GM10847 (cell line): ENCODE results near the gene ABCA4.

Experiments
- POLR2A ChIP-seq: IDR thresholded peaks from 2 replicates; pipeline ENCODE4 v1.6.1; 2011; ENCODE audit not compliant: insufficient read length; ENCODE audit errors: extremely low read depth

ABCA4 gene

DNA sequence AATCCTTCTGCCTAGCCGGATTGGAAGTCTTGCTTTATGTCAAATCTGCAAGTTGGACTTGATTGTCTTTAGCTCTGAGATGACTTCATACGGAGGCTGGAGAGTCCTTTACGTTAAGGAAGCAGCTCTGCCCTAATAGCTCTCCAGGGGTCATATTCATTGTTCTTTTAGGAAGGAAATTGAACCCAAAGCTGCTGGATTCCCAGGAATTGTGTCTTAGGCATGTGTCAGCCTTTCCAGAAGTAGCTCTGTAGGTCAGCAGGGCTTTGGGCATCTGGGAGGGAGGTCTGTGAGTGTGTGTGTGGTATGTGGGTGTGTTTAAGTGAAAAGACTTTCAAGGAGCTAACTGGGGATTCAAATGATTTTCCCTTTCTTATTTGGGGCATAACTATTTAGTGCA lies 82.4 kb downstream of the ABCA4 start:
- TF ChIP-seq POLR2A, result no peak

DNA sequence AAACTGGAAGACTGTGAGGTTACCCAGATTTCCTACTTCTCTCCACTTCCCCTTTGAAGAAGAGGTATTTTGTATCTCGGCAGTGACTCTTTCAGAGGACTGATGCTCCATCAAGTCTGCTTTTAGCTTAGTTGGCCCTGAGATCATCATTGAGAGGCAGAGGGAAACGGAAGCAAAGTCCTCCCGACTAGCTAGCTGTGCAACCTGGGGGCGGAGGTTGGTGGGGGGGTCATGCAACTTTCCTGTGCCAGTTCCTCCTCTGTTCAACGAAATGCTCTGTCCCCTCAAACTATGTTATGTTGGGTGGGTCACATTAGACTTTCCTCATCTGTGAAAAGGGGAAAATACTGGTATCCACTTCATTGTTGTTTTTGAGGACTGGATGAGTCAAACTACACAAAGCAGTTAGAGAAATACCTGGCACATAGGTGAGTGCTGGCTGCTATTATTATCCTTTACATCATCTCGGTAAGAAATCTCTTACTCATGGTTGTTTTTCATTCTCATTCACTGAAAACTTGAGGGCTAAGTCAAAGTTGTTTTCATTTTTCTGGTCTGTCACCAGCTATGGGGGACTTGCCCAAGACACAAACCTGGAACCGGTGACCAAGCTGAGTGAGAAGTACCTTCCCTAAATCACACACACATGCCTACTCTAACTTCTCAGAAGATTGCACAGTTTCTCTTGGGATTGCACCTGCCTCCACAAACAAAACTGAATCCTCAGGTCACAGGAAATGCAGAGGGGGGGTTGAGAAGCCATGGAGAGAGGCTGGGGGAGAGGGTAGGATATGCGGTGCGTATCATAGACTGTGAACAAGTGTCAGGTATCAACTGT lies 83.3 kb downstream of the ABCA4 start:
- no peak for TF ChIP-seq POLR2A

DNA sequence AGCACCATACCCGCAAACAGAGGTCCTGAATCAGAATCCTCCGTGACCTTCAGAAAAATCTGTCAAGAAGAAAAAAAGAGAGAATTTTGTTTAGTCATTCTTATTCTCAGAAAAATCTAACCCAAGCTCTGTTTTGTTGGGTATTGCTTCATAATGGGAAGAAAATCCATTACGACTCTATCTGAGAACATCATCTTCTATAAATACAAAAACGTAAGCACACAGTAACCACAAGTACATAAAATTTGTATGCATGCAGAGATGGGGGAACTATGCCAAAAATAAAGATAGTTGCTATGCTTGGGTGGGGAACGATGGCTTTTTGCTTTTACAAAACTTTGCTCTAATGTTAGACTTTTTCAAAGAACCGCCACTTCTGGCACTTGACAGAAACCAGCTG lies 84.2 kb downstream of the ABCA4 start:
- no peak for TF ChIP-seq POLR2A

DNA sequence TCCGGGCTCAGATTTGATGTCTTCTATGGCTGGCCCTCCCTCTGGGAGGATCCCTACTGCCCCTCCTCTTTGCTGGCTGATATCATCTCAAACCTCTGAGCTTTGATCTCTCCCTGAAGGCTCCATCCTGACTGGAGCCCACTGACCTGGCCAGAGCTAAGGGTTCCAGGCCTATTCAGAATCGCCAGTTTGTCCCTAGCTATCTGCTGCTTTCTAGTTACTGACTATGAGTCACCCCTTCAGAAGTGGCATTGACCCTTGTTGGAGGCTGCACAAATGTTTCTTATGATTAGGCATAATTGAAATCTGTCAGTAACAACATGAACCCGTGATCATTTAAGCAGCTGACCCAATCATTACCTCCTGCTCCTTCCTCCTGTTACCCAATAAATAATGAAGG lies 87.1 kb downstream of the ABCA4 start:
- TF ChIP-seq POLR2A, result no peak

DNA sequence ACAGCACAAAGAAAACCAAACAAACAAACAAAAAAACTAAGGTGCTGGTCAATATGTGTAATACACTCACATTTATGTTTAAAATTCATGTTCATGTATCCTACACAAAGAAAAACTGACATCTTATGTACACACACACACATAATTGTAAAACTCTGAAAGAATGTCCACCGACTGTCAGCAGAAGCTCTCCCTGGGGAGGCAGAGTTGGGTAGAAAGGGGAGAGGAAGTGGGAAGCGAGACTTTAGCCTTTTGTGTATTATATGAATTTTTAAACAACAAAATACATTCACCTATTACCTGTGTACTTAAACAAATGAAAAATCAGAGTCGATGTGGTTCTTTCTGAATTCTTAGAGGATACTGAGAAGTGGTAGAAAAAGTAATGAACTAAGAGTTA lies 88.3 kb downstream of the ABCA4 start:
- TF ChIP-seq POLR2A, result no peak

DNA sequence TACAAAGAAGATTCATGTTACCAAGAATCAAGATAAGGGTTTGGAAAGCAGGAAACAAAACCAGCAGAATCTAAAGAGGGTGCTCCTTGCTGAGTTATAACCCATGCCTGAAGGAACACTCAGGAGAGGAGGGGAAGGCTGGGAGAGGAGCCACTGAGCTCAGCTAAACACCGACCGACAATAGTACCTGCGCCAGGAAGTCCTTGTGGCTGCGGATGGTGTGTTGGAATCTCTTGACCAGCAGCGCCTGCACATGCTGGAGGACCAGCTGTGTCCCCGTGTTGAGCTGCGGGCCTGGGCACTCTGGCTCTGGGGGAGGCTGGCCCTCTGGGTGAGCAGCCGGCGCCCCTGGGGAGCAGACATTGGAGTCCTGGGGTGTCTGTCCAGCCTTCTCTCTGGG lies 89.4 kb downstream of the ABCA4 start:
- no peak for TF ChIP-seq POLR2A

DNA sequence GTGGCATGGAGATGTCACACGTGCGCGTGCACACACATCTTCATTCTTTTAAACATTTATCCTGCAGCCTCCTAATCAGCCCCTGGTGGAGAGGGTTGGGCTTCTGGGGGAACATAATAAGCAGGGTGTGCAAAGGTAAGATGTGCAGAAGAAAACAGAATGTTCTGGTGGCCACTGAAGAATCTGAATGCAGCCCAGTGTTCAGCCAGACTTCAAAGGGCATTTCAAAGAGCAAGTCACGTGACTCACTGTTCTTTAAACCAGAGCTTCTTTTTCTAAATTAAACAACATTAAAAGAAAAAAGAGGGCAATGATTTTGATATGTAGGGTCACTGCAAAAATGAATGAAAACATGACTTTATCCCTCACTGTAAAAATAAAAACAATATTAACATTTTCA lies 89.8 kb downstream of the ABCA4 start:
- no peak for TF ChIP-seq POLR2A

DNA sequence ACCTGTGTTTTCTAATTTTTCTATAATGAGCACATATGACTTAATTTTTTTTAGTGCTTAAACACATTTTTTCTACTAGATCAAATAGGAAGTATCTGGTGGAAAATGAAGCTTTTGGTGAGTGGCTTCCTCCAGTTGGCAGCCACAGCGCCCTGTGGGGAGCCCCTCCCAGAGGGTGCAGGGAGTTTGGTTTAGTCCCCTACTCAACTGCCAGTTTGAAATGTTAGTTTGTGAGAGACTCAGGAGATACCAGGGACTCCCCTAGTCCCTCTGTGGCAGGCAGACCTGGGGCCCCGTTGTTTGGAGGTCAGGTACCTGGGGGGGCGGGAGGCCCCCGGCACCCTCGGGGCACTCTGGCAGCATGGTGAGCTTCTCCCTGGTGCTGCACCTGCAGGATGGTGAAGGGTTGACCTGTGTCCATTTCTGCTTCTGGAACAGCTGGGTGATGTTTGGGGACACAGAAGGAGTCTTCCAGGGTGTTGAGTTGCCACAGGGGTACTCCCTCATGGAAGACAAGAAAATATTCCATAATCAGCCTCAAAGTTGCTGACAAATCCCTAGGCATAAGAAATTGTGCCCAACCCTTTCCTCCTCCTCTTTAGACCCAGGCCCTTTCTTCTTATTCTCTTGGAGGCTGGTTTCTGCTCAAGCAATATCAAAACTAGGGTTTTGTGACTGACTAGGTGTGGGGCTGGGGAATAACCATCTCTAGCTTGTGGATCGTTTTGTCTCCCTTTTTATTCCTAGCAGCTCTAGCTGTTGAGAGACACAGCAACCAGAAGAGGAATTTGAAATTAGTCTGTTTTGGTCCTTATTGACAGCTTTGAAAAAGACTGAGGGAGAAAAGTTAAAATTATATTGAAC lies 91.6 kb downstream of the ABCA4 start:
- TF ChIP-seq POLR2A, result no peak

DNA sequence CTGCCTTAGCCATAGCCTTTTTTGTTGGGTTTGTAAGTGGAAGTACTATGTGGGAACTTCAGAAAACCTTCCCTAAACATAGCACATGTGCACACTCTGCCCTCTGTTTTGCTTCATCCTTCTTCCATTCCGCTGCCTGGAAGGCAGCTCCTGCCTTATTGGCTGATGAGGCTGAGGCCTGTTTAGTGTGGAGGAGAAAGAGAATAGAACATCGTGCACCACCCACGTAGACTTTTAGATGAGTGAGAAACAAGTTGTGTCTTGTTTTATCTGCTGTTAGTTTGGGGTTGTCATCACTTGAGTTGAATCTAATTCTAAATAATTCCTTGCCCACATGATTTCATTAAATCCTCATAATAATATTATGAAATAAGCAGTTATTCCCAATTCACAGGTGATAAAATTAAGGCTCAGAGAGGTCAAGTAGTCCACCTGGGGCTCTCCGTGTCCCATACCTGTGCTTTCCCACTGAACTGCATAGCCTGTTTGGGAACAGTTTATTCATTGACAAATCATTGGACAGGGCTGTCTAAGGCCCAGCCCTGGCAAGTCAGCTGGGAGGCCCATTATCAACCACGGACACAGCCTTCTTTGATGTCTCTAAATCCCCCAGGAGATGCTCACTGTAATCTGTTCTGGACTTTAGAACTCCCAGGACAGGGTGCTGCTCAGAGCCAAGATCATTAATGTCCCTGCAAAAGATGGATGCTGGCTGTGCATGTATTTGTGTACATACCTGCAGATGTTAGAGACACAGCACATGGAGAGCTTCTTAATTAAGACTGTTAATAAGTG lies 93.0 kb downstream of the ABCA4 start:
- no peak for TF ChIP-seq POLR2A

DNA sequence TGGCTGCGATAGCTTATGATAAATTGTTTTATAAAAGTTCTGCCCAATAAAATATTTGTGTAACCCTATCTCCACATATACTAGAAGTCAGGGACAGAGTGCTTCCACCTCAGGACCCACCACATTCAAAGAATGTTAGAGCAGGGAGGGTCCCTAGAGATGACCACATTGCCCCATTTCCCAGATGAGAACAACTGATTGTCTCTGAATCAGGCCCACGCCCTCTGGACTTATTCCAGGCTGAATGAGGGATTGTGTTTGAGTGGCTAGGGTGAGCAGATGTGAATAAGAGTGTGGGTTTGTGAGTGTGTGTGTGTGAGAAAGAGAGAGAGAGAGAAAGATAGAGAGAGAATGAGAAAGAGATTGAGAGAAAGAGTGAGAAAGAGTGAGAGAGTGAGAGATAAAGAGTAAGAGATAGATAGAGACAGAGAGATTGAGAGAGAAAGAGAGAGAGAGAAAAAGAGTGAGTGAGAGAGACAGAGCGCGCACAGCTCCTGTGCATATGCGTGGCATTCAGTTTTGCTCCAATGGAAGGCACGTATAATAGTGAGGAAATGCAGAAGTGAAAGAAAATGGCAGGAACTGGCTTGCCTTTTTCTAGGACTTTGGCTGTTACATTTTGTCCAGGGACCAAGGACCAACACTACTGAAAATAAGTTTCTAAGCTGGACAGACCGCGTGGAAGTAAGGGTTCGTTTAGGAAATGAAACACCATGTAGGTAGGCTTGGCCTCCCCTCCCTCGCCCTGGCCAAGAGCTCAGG lies 94.1 kb downstream of the ABCA4 start:
- TF ChIP-seq POLR2A, result no peak

DNA sequence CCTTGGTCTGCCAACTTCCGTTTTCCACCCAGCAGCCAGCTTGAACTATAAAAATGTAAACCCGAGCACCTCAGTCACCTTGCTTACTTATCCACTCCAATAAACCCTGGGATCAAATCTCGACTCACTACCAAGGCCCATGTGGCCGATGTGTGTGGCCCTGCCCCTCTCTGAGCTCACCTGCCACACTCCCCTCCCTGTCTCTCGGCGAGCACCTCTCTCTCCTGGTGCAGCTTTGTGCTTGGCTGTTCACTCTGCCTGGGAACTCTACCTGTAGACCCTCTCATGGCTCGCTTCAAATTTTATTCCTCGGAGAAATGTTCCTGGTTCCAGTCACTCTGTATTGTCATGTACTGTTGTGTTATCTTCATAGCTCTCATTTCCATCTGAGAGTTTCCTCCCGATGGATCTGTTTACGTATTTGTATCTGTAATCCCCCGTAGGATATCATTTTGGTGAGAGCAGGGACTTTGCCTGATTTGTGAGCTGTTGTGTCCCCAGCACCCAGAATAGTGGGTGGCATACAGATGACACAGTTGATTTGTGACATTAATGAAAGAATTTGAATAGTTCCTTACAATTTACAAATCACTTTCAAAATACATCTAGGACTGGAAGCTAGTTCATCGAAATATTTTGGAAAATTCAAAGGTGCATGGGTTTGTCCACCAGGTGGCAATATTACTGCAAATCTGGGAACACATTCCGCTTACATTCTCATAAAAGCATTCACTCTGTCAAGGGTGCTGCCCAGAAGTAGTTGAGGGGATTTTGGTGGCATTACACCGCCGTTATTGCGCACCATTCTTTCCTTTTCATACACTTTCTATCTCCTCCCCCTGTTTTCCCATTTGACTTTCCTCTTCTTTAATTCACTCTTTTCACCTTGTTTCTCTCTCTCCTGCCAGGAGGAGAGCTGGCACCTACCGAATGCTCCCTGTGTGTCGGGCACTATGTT lies 95.3 kb downstream of the ABCA4 start:
- TF ChIP-seq POLR2A, result no peak

DNA sequence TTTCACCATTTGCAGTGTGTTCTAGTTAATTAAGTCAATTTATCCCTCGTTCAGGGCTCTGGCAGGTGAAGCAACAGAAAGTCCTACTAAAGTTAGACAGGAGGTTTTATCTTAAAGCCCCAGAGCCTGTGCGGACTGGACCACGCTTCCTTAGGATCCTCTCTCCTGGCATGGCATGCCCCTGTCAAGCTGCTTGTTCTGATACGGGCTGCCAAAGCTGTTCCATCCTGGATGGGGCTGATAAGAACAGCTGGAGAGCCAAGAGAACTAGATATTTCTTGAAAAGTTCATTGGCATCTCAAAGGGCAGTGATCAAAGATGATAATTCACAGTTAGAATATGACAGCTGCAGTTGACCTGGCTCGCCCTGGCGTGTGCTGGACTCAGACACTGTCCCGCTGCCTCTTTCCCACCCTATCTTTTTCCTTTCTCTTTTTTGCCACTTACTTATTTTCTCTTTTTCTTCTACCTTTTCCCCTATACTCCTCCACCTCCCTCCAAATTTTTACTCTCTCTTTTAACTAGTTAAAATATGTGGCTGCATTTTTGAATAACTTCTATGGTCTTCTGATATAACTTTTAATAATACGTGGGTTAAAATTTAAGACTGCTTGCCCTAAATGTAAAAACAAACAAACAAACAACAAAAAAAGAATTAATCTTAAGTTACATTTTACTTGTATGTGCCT lies 96.7 kb downstream of the ABCA4 start:
- TF ChIP-seq POLR2A, result no peak
